Esophagus squamous epithelium (tissue), 5 donors: ENCODE measurements around the gene MINDY4B. TPM values are rescaled to one million over a fixed set of nuclear protein-coding genes. Genes with fewer than 3 reads are reported as not detected.

Source experiments
- DNase-seq: peaks from one replicate; lab custom pipeline; 2025; lab: John Stamatoyannopoulos, UW
- H3K27ac ChIP-seq, 4 donors: fragments of 200-600 bp; sonication (generic); one replicate each; pipeline ENCODE4 v1.5.1; 2016 to 2019; ENCODE audit warnings: mild to moderate bottlenecking in 1 of 4
- H3K27me3 ChIP-seq, 4 donors: fragments of 200-600 bp; sonication (generic); 1 replicate in 3 of 4; 2 replicates in 1 of 4; pipeline versions ENCODE4 v1.5.1 to v1.6.0; 2017 to 2021; ENCODE audit warnings: antibody characterized with exemption in 1 of 4
- H3K36me3 ChIP-seq, 3 donors: fragments of 200-600 bp; sonication (generic); one replicate each; pipeline ENCODE4 v1.5.1; 2016 to 2019
- H3K4me1 ChIP-seq, 3 donors: fragments of 200-600 bp; sonication (generic); one replicate each; pipeline ENCODE4 v1.5.1; 2017 to 2019
- H3K4me3 ChIP-seq, 4 donors: fragments of 200-600 bp; sonication (generic); 1 replicate in 3 of 4; 2 replicates in 1 of 4; pipeline ENCODE4 v1.5.1; 2016 to 2019; ENCODE audit warnings: mild to moderate bottlenecking in 2 of 4, moderate library complexity in 1 of 4
- H3K9me3 ChIP-seq, 3 donors: fragments of 200-600 bp; sonication (generic); one replicate each; pipeline ENCODE4 v1.5.1; 2016 to 2019
- CTCF ChIP-seq, 6 experiments: fragments of 450-650 bp in 4 of 6; fragments of 200-600 bp in 2 of 6; sonication (generic) in 2 of 6; IDR thresholded peaks; one replicate each; pipeline ENCODE4 v1.5.1; 2016 to 2019; ENCODE audit warnings: antibody characterized with exemption in 6 of 6, mild to moderate bottlenecking in 4 of 6, moderate library complexity in 4 of 6
- POLR2A ChIP-seq, 4 donors: fragments of 450-650 bp; IDR thresholded peaks; one replicate each; pipeline ENCODE4 v1.6.1; 2017; ENCODE audit warnings: antibody characterized with exemption in 4 of 4, mild to moderate bottlenecking in 4 of 4, moderate library complexity in 3 of 4
- WGBS, 2 donors: methylation state at CpG; one replicate each; pipeline ENCODE4 v1.1.5; 2018; 5-methylcytosine and 5-hydroxymethylcytosine counted together
- intact Hi-C: fragments of 100-400 bp; cut with DNase I; formaldehyde crosslinking; loops from one replicate; pipeline ENCODE4 v1.15.0; 2022
- total RNA-seq, 4 donors: library from RNA; depleted of rRNA; stranded (reverse); fragments of >200 nt; gene quantifications; one replicate each; pipeline ENCODE4 v1.1.0, GENCODE V29; 2016
- donor health status: DM: yes; HTN: yes; CAD: no.

Gene MINDY4B
- total RNA-seq, 4 donors from 2014 or later: not detected

GRCh38 chr3:150933473-150933995 is 28.3 kb upstream of the MINDY4B start:
- intact Hi-C loops: no loop called here
- no peak for TF ChIP-seq CTCF (IDR thresholded peaks at IDR 0.05)
- TF ChIP-seq POLR2A (IDR thresholded peaks at IDR 0.05): no peak
- DNase-seq: no peak
- 17 to 30% methylated on average over 1 of the region's 1 CpG for WGBS, 2 donors
- Histone ChIP-seq H3K27ac (no peak overlapping the region), H3K4me1 (no peaks in the 10 kb centered on the region), H3K4me3 (no peak overlapping the region), H3K9me3 (no peaks in the 10 kb centered on the region), H3K36me3 (no peaks in the 10 kb centered on the region), H3K27me3 (peaks cover 0 to 17% (median 0%) of the 10 kb centered on the region in 4 donors)

GRCh38 chr3:150931745-150932144 is 26.5 kb upstream of the MINDY4B start:
- Histone ChIP-seq H3K27ac (no peak overlapping the region), H3K9me3 (no peaks in the 10 kb centered on the region), H3K36me3 (no peaks in the 10 kb centered on the region), H3K4me3 (no peak overlapping the region), H3K27me3 (peaks cover 0 to 8% (median 0%) of the 10 kb centered on the region in 4 donors), H3K4me1 (no peaks in the 10 kb centered on the region)
- intact Hi-C loops: no loop called here
- DNase-seq: no peak
- WGBS, 2 donors: 63 to 69% methylated on average over 1 of the region's 1 CpG
- TF ChIP-seq CTCF (IDR thresholded peaks at IDR 0.05) (no peak), POLR2A (IDR thresholded peaks at IDR 0.05) (no peak)

- Histone ChIP-seq H3K27me3 (peaks cover 0 to 14% (median 0%) of the 10 kb centered on the region in 4 donors), H3K36me3 (no peaks in the 10 kb centered on the region), H3K27ac (no peak overlapping the region), H3K9me3 (no peaks in the 10 kb centered on the region), H3K4me3 (no peak overlapping the region), H3K4me1 (peaks cover 0 to 2% (median 0%) of the 10 kb centered on the region in 3 donors)
- no peak for DNase-seq
- intact Hi-C loops: no loop called here
- TF ChIP-seq POLR2A (IDR thresholded peaks at IDR 0.05): no peak
- no peak for TF ChIP-seq CTCF (IDR thresholded peaks at IDR 0.05)
- 50 to 73% methylated on average over 3 of the region's 3 CpGs for WGBS, 2 donors
Measured at GRCh38 chr3:150930839-150931238, 25.6 kb upstream of the MINDY4B start.

- no peak overlapping the region for H3K4me3 ChIP-seq
- WGBS, 2 donors: 67 to 92% methylated on average over 1 of the region's 1 CpG
- intact Hi-C loops: no loop called here
- no peak for TF ChIP-seq CTCF (IDR thresholded peaks at IDR 0.05)
- TF ChIP-seq POLR2A (IDR thresholded peaks at IDR 0.05): no peak
- peaks cover 0 to 5% (median 0%) of the 10 kb centered on the region in 3 donors for H3K4me1 ChIP-seq
- H3K36me3 ChIP-seq: no peaks in the 10 kb centered on the region
- H3K27me3 ChIP-seq: peaks cover 0 to 21% (median 0%) of the 10 kb centered on the region in 4 donors
- no peaks in the 10 kb centered on the region for H3K9me3 ChIP-seq
- DNase-seq: no peak
- no peak overlapping the region for H3K27ac ChIP-seq
Measured at GRCh38 chr3:150928234-150928633, 23.0 kb upstream of the MINDY4B start.

GRCh38 chr3:150926328-150926727 is 21.1 kb upstream of the MINDY4B start:
- Histone ChIP-seq H3K9me3 (no peaks in the 10 kb centered on the region), H3K27me3 (peaks cover 0 to 20% (median 0%) of the 10 kb centered on the region in 4 donors), H3K27ac (no peak overlapping the region), H3K4me3 (no peak overlapping the region), H3K36me3 (no peaks in the 10 kb centered on the region), H3K4me1 (peaks cover 0 to 5% (median 0%) of the 10 kb centered on the region in 3 donors)
- TF ChIP-seq POLR2A (IDR thresholded peaks at IDR 0.05) (no peak), CTCF (IDR thresholded peaks at IDR 0.05) (no peak)
- no peak for DNase-seq
- 75 to 79% methylated on average over 7 of the region's 7 CpGs for WGBS, 2 donors
- intact Hi-C loops: no loop called here
